ENCODE results near the gene LRP1B.

The LRP1B gene

DNA sequence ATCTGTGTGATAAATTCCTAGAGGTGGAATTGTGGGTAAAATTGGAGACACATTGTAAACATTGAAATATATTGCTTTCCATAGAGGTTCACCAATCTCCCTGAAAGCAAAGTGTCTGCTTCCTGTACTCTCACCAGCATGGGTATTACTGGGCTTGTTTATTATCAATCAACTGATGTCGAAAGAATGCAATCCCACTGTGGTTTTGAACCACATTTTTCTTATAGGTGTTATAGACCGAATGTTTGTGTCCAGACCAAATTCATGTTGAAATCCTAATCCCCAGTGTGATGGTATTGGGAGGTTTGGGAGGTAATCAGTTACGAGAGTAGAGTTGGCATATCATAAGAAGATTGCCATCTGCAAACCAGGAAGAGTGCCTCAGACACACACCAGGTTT lies 1212.4 kb downstream of the LRP1B start:
- no peak for DNase-seq (ENCODE audit: low read depth in 2 of 2)

DNA sequence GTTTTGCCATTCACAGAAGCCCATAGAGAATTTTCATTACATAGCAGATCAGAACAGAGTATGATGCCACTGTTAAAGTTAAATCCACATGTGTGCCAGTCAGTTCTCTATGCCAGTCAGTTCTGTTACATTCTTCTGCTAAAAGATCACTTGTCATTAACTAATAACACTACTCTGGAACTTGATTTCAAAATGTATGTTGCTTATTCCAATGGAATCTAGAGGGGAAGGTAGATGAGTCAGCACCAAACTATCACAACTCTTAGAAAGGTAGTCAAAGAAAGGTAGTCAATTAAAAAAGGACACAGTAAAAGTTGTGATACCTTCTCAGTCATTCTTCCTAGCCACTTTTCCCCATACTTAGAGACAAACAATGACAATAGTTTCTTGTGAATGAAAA lies 1214.4 kb downstream of the LRP1B start:
- DNase-seq (ENCODE audit: low read depth in 2 of 2), result no peak

GRCh38 chr2:140910683-140911082 lies 1220.1 kb downstream of the LRP1B start:
- DNase-seq (ENCODE audit: low read depth in 2 of 2), result no peak

GRCh38 chr2:140905083-140905781 lies 1225.6 kb downstream of the LRP1B start:
- DNase-seq (ENCODE audit: low read depth in 2 of 2), result no peak

DNA sequence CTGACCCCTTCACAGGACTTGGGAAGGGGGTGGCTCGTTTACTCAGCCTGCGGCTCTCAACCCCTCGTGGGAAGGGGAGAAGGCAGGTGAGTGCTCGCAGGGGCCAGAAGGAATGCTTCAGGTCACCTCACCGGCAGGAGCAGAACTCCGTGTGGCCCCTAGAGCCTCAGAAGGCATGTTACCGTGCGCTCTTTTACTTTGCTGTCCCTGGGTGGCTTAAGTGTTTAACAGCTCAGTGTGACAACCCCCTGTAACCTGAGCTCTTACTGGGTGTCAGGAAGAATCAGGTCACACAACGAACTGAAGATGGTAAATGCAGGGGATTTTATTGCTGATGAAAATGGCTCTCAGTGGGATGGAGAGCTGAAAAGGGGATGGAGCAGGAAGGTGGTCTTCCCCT lies 1235.4 kb downstream of the LRP1B start:
- DNase-seq (ENCODE audit: low read depth in 2 of 2), result no peak

- no peak for DNase-seq (ENCODE audit: low read depth in 2 of 2)
These were observed 1237.1 kb downstream of the LRP1B start for GRCh38 chr2:140893685-140894084.

- DNase-seq (ENCODE audit: low read depth in 2 of 2), result no peak
These were observed 1237.7 kb downstream of the LRP1B start for GRCh38 chr2:140892911-140893637.

- no peak for DNase-seq (ENCODE audit: low read depth in 2 of 2)
These were observed 1238.4 kb downstream of the LRP1B start for GRCh38 chr2:140892436-140892835.

DNA sequence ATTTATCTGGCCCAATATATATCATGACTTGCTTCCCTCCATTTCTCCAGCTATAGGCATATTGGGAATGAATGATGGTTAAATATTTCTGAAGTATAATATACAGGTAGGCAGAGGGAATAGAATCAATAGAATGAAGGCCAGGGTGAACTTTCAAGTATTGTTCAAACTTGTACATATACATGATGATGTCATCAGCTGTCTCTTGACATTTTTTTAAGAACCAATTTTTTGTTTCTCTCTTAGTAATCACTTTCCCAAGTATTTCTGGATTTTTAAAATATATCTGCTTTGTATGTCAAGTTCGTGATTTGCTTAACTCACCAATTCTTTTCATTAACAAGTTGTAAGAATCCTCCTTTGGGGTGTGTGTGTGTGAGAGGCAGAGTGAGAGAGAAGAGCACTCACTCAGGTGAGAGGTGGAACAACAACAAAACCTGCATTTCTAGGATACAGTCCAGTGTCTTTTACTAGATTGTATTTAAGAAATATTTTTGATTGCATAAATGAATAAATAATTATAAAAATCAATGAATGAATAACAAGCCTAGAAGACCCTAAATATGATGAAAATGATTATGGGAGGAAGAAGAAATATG lies 1239.1 kb downstream of the LRP1B start:
- DNase-seq (ENCODE audit: low read depth in 2 of 2), result no peak

- no peak for DNase-seq (ENCODE audit: low read depth in 2 of 2)
These were observed 1247.9 kb downstream of the LRP1B start for GRCh38 chr2:140882671-140883620.

- DNase-seq (ENCODE audit: low read depth in 2 of 2), result no peak
These were observed 1250.2 kb downstream of the LRP1B start for GRCh38 chr2:140880573-140880972.

DNA sequence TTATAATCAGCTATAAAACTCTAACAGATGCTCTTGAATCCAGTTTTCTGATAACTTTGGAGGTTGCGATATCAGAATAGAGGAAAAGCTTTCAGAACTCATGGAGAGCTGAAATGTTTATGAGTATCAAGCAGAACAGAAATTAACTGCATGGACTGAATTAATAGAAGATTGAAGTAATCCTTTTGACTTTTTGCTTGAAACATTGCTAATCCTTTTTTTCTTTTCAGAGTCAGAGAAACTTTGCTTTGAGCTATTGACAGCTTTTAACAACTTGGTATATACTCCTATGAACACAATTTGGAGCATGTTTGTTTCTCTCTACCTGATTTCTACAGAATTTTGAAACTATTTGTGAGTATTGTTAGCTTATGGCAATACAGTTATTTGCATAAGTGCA lies 1254.8 kb downstream of the LRP1B start:
- DNase-seq (ENCODE audit: low read depth in 2 of 2), result no peak

- no peak for DNase-seq (ENCODE audit: low read depth in 2 of 2)
These were observed 1256.8 kb downstream of the LRP1B start for GRCh38 chr2:140873915-140874531.

DNA sequence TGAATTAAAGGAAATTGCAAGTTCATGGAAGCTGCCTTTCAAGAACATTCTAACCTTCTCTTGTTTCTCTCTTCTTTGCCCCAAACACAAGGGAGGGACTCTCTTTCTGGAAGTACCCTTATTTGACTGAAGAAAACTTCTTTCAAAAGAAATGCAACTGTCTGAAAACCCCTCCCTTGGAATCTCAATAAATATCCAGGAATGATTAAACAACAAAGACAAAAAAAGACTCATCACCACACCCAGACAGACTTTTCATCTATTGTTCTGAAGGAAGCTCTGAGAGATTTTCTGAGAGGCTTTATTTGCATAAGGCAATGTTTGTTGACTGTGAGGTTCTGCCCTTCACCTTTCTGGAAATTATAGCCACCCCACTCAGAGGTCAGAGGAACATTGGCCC lies 1260.9 kb downstream of the LRP1B start:
- no peak for DNase-seq (ENCODE audit: low read depth in 2 of 2)

- no peak for DNase-seq (ENCODE audit: low read depth in 2 of 2)
These were observed 1261.7 kb downstream of the LRP1B start for GRCh38 chr2:140869107-140869506.

DNA sequence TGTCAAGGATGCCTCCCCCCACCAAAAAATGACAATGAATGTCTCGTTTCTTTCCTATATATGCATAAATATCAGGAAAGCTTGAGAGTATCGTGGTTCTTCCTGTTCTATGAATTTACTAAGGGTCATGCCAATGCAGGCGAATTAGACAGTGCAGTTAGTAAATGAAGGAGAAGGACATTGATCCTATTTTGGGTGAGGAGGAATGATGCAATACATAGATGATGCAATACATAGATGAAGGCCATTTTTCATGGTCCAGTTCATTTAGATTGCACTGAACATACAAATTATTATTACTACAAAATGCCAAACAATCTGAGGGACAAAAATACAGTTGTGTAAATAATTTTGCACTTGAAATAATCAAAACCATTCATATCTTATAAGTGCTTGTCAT lies 1265.0 kb downstream of the LRP1B start:
- DNase-seq (ENCODE audit: low read depth in 2 of 2), result no peak

GRCh38 chr2:140863713-140864112 lies 1267.1 kb downstream of the LRP1B start:
- no peak for DNase-seq (ENCODE audit: low read depth in 2 of 2)

DNA sequence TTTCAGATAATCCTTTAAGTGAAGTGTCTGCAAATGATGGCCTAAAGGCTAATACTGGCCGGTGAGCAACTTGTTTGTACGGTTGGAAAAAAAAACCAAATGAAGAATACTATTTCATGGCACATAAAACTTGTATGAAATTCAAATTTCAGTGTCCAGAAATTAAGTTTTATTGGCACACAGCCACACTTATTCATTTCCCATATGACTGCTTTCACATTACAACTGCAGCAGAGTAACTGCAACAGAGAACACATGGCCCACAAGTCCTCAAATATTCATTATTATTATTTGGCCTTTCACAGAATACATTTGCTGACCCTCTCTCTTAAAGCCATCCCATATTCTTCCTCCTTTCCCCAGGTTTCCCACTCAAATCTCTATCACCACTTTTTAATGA lies 1268.6 kb downstream of the LRP1B start:
- no peak for DNase-seq (ENCODE audit: low read depth in 2 of 2)

DNA sequence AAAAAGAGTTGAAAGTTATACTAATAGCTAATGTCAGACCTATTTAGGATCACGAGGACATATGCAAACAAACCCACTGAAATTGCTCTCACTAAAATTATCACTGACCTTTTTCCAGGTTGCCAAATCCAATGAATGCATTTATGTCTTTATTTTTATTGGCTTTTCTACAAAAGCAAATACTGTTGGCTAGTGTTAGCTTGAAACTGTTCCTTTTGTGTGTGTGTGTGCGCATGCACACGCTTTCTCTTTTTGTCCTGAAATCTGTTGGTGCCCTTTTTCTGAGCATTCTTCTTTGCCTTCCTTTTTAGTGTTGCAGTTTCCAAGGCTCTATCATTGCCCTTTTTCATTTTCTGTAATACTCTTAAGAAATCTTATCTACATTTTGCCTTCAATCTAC lies 1269.2 kb downstream of the LRP1B start:
- no peak for DNase-seq (ENCODE audit: low read depth in 2 of 2)

DNA sequence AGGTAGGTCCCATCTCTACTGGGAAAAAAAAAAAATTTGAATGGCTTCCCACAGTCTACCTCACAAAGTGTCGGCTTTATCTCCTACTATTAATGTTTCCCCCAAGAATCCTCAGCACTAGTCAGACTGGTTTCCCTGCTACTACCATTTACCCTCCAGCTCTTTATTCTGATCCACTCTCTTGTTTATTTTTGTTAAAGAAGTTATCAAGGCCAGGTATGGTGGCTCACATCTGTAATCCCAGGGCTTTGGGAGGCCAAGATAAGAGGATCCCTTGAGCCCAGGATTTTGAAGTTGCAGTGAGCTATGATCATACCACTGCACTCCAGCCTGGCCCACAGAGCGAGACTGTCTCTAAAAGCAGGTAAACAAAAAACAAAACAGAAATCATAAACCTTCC lies 1275.3 kb downstream of the LRP1B start:
- no peak for DNase-seq (ENCODE audit: low read depth in 2 of 2)

DNA sequence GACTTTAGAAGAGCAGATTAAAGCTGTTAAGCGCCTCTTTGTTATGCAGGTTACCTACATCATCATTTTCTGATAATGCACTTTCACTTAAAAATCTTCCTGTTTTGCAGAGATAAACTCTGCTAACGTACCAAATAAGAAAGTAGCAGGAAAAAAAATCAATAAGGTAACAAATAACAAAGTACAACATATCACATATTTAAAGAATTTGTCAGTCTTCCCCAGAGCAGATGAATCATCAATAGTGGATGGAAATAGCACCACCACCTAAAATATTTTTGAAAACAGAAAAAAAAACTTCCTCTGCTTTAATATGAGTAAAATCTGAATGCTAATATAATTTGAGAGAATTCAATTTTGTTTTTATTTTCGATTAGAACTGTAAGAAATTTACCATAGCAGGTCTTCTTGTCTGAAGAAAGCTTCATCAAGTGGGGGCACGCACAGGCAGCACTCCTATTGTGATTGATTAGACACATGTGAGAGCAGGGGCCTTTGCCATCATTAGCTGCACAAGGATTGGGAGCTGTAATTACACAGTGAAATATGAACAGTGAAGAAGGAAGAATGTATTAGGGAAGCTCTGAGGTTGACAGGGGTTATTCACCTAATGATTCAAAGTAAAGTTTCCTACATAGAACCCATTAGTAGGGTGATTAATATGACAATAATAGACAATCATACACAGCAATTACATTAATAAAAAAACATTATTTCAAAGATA lies 1279.4 kb downstream of the LRP1B start:
- DNase-seq (ENCODE audit: low read depth in 2 of 2), result no peak

Data from stimulated activated CD8-positive, alpha-beta memory T cell treated with anti-CD3 and anti-CD28 coated beads, Interleukin-7, amount 100 ng/mL, for 1 hour (primary cell).